ENCODE measurements around the gene C1QTNF9. TPM values are rescaled to one million over a fixed set of nuclear protein-coding genes. Genes with fewer than 3 reads are reported as not detected.

The C1QTNF9 gene
- total and polyA plus RNA-seq, 9 of the 15 experiments (the other 6 are each of a cell fraction or from before 2014, with no cell fraction given) = not detected

DNA sequence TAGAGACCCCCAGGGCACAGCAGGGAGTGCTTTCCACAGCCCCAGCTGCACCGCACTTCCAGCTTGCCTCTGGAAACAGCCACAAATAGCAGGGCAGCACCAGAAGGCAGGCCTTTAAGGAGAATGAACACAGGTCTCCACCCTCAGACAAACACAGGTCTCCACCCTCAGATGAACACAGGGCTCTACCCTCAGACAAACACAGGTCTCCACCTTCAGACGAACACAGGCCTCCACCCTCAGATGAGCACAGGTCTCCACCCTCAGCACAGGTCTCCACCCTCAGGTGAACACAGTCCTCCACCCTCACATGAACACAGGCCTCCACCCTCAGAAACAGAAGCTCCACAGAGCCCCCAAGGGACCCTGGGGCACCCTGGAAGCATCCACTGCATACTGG, 51.7 kb downstream of the C1QTNF9 start (continued):
- TF ChIP-seq ZNF778 (CRISPR knock-in tag; IDR thresholded peaks at IDR 0.05) (no peak), CBX1 (IDR thresholded peaks at IDR 0.05; ENCODE audit: low read depth) (no peak), DIDO1 (tag; IDR thresholded peaks at IDR 0.05; ENCODE audit: low read depth) (no peak), BHLHE40 (IDR thresholded peaks at IDR 0.05; ENCODE audit: low read length) (no peak)
- TF ChIP-seq, protein P1, sequence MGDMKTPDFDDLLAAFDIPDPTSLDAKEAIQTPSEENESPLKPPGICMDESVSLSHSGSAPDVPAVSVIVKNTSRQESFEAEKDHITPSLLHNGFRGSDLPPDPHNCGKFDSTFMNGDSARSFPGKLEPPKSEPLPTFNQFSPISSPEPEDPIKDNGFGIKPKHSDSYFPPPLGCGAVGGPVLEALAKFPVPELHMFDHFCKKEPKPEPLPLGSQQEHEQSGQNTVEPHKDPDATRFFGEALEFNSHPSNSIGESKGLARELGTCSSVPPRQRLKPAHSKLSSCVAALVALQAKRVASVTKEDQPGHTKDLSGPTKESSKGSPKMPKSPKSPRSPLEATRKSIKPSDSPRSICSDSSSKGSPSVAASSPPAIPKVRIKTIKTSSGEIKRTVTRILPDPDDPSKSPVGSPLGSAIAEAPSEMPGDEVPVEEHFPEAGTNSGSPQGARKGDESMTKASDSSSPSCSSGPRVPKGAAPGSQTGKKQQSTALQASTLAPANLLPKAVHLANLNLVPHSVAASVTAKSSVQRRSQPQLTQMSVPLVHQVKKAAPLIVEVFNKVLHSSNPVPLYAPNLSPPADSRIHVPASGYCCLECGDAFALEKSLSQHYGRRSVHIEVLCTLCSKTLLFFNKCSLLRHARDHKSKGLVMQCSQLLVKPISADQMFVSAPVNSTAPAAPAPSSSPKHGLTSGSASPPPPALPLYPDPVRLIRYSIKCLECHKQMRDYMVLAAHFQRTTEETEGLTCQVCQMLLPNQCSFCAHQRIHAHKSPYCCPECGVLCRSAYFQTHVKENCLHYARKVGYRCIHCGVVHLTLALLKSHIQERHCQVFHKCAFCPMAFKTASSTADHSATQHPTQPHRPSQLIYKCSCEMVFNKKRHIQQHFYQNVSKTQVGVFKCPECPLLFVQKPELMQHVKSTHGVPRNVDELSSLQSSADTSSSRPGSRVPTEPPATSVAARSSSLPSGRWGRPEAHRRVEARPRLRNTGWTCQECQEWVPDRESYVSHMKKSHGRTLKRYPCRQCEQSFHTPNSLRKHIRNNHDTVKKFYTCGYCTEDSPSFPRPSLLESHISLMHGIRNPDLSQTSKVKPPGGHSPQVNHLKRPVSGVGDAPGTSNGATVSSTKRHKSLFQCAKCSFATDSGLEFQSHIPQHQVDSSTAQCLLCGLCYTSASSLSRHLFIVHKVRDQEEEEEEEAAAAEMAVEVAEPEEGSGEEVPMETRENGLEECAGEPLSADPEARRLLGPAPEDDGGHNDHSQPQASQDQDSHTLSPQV (IDR thresholded peaks at IDR 0.05) = no peak
- TF ChIP-seq, protein P2, sequence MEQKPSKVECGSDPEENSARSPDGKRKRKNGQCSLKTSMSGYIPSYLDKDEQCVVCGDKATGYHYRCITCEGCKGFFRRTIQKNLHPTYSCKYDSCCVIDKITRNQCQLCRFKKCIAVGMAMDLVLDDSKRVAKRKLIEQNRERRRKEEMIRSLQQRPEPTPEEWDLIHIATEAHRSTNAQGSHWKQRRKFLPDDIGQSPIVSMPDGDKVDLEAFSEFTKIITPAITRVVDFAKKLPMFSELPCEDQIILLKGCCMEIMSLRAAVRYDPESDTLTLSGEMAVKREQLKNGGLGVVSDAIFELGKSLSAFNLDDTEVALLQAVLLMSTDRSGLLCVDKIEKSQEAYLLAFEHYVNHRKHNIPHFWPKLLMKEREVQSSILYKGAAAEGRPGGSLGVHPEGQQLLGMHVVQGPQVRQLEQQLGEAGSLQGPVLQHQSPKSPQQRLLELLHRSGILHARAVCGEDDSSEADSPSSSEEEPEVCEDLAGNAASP (IDR thresholded peaks at IDR 0.05) = no peak
- TF ChIP-seq, protein P3, sequence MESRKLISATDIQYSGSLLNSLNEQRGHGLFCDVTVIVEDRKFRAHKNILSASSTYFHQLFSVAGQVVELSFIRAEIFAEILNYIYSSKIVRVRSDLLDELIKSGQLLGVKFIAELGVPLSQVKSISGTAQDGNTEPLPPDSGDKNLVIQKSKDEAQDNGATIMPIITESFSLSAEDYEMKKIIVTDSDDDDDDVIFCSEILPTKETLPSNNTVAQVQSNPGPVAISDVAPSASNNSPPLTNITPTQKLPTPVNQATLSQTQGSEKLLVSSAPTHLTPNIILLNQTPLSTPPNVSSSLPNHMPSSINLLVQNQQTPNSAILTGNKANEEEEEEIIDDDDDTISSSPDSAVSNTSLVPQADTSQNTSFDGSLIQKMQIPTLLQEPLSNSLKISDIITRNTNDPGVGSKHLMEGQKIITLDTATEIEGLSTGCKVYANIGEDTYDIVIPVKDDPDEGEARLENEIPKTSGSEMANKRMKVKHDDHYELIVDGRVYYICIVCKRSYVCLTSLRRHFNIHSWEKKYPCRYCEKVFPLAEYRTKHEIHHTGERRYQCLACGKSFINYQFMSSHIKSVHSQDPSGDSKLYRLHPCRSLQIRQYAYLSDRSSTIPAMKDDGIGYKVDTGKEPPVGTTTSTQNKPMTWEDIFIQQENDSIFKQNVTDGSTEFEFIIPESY (CRISPR knock-in tag; IDR thresholded peaks at IDR 0.05) = no peak
- TF ChIP-seq, protein P4, sequence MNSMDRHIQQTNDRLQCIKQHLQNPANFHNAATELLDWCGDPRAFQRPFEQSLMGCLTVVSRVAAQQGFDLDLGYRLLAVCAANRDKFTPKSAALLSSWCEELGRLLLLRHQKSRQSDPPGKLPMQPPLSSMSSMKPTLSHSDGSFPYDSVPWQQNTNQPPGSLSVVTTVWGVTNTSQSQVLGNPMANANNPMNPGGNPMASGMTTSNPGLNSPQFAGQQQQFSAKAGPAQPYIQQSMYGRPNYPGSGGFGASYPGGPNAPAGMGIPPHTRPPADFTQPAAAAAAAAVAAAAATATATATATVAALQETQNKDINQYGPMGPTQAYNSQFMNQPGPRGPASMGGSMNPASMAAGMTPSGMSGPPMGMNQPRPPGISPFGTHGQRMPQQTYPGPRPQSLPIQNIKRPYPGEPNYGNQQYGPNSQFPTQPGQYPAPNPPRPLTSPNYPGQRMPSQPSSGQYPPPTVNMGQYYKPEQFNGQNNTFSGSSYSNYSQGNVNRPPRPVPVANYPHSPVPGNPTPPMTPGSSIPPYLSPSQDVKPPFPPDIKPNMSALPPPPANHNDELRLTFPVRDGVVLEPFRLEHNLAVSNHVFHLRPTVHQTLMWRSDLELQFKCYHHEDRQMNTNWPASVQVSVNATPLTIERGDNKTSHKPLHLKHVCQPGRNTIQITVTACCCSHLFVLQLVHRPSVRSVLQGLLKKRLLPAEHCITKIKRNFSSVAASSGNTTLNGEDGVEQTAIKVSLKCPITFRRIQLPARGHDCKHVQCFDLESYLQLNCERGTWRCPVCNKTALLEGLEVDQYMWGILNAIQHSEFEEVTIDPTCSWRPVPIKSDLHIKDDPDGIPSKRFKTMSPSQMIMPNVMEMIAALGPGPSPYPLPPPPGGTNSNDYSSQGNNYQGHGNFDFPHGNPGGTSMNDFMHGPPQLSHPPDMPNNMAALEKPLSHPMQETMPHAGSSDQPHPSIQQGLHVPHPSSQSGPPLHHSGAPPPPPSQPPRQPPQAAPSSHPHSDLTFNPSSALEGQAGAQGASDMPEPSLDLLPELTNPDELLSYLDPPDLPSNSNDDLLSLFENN (IDR thresholded peaks at IDR 0.05; ENCODE audit: low read depth in 2 of 2, low read length in 2 of 2) = no peak
